ENCODE results near the gene CD164.

Gene CD164

DNA sequence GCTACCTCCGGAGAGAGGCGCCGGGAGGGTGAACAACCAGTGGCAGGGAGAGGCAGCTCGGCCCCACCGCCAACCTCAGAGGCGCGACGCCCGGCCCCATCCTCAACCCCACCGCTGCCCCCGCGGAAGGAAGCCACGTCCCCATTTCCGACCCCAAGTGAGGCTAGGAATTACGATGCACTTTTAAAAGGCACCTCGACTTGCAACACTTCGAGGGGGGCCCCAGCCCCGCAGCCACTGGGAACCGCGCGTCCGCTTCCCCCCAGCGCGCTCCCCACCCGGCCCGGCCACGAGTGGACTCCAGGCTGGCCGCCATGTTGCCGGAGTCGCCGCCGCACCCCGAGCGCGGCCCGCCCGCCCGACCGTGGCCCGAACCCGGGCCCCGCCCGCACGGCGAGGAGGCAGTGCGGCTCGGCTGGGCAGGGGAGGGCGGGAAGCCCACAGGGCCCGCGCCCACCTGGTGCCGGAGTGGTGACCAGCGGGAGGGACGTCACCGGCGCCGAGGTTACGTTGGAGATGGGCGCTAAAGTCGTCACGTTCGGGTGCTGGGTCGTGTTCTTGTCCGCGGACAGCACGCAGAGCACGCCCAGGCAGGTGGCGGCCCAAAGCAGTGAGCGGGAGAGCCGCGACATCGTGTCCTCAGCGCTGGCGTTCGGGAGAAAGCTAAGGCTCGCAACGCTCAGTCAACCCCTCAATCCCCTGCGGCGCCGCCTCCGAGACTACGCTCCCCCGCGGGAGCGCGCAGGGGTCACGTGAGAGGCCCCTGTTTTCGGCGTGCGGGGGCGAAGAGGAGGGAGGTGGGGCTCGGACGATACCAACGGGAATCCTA is at the start of gene CD164:
TSS of gene CD164 (minus strand) at position 721 of the 829 bp plus-strand sequence. CDS start at position 632, 89 bp downstream.
- peak; percentile 98 to 99 for DNase-seq
- no peak for TF ChIP-seq GATA1 (IDR thresholded peaks at IDR 0.05; ENCODE audit: low read depth, low read length)
- TF ChIP-seq POLR2A (IDR thresholded peaks at IDR 0.05; ENCODE audit: low read length): peak; percentile 98

DNA sequence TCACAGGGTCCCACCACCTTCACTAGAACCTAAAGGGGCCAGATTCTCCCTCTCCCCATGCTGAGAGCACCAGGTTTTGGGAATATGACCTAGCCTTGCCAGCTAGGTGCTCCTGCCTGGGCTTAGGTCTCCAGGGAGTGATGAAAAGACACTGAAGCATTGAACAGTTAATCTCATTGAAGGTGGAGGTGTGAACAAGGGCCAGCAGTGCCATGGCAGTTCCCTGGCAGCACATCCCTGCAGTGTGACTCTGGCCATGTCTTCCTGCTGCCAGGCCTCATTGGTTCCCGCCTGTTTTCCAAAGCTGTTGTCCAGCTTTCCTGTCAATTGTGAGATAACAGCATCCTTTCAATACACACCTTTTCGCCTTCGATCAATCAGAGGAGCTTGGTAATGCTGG is 47.2 kb upstream of the CD164 start:
- no peak for TF ChIP-seq POLR2A (IDR thresholded peaks at IDR 0.05; ENCODE audit: low read length)
- no peak for TF ChIP-seq GATA1 (IDR thresholded peaks at IDR 0.05; ENCODE audit: low read depth, low read length)

DNA sequence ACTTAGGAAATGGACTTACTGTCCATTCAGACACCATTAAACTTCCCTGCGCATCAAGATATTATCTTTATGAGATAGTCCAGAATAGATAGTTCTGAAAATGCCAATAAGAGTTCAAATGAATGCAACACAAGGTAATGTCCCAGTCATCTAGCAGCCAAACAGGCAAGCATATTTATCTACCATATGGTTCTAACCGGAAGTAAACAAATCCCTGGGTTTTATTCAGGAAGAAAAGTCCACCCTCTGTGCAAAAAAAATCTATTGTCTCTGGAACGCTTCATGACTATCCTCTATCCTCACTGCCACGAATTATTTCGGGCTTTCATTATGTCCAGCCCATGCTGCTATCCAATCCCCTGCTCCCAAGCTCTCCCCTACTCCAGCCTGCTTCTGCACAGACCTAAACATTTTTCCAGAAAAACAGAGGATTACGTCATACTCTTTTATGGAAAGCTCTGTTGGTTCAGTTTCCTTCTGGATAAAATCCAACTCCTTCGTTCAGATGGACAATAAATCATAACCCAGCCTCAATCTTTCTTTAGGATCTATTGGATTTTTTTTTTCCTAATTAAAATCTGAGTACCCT is 46.7 kb upstream of the CD164 start:
- DNase-seq: no peak
- TF ChIP-seq GATA1 (IDR thresholded peaks at IDR 0.05; ENCODE audit: low read depth, low read length): no peak
- TF ChIP-seq POLR2A (IDR thresholded peaks at IDR 0.05; ENCODE audit: low read length): no peak

More for the DNA sequence above, 47.2 kb upstream of the CD164 start:
- no peak for DNase-seq

DNA sequence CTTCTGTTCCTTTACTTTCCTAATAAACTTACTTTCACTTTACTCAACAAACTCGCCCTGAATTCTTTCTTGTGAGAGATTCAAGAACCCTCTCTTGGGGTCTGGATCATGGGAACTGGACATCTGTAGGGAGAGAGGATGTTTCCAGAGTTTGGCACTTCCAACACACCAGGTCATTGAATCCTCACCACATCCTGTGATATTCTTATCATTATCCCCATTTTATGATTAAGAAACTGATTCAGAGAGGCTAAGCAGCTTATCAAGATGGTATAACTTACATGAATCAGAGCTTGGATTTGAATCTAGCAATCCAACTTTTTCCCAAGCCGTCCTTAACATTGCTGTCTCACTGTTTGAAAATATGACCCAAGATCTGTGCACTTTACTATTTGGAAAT is 42.7 kb upstream of the CD164 start:
- no peak for DNase-seq
- no peak for TF ChIP-seq POLR2A (IDR thresholded peaks at IDR 0.05; ENCODE audit: low read length)
- TF ChIP-seq GATA1 (IDR thresholded peaks at IDR 0.05; ENCODE audit: low read depth, low read length): no peak

DNA sequence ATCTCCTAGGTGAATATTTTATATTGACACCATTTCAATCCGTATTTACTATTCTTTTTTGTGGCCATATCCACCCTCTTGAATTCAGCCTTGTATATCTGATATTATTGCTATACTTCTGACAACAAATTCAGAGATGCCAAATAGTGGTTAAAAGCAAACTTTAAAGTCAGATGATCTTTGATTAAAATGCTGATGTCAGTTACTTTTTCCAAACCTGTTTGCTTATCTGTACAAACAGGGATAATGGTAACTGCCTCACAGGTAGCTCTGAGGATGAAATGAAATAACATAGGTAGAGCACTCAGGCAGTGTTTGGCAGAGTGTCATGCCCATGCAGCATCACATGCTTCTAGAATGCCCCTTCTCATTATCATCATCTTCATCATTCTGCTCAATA is 38.9 kb upstream of the CD164 start:
- DNase-seq: no peak
- TF ChIP-seq GATA1 (IDR thresholded peaks at IDR 0.05; ENCODE audit: low read depth, low read length): no peak
- no peak for TF ChIP-seq POLR2A (IDR thresholded peaks at IDR 0.05; ENCODE audit: low read length)

DNA sequence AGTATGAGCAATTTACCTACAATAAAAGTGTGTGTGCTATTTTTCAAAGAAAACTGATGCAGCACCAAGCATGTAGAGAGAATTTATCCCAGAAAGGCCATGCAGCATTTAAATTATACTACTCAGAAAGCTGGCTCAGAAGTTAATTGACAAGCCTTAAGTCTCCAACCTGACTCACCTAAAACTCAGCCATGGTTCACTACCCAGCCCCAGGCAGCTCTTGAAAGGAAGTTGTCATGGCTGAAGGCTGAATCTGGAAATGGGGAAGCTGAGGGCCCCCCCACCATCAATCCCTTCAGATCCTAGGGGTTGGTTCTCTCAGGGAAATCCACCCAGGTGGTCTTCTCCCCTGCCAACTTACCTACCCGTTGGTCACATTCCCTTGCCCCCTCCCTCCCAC is 38.5 kb upstream of the CD164 start:
- TF ChIP-seq GATA1 (IDR thresholded peaks at IDR 0.05; ENCODE audit: low read depth, low read length) (no peak), POLR2A (IDR thresholded peaks at IDR 0.05; ENCODE audit: low read length) (no peak)
- no peak for DNase-seq

DNA sequence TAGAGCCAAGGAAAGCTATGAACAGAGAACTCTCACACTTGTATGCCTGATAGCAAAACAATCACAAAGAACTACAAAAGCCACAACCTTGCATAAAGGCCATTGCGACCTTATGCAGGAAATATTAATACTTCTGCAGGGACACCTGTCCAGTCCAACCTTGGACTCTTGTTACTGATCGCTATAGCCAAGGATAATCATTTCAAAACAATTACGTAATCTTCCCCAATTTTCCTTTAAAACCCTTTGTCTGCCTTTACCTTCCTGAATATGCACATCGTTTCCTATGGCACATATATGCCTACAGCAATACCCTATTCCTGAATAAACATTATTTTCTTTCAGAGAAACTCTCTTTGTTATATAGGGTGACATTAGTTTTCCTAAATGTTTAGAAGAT is 35.4 kb upstream of the CD164 start:
- no peak for TF ChIP-seq POLR2A (IDR thresholded peaks at IDR 0.05; ENCODE audit: low read length)
- no peak for DNase-seq

DNA sequence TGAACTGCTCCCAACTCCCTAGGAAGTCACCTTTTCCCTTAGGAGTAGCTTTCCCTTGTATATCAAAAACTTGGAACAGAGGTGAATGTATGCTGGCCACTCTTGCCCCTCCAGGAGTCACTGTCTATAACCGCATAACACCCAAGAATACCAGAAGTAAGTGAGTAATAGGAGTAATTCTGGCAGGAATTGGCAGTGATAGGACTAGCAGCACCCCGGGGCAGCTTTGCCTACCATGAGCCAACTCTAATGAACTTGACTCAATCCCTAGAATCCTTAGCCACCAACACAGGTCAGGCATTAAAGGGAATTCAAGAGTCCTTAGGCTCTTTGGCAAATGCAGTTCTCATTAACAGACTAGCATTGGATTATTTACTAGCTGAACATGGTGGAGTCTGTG is 28.8 kb upstream of the CD164 start:
- TF ChIP-seq GATA1 (IDR thresholded peaks at IDR 0.05; ENCODE audit: low read depth, low read length): no peak
- no peak for DNase-seq

DNA sequence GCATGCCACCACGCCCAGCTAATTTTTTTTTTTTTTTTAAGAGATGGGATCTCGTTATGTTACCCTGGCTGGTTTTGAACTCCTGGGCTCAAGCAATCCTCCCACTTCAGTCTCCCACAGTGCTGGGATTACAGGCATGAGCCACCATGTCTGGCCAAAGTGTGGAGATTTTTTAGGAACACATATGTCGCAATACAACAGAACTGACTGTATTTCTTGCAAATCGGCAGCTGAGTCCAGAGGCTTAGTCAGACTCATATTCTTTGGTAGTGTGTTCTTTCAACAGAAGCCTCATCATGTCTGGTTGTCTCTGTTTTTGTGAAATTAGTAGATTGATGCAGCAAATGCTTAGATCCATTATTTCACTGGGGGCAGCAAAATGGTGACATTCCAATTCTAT is 23.9 kb upstream of the CD164 start:
- DNase-seq: no peak
- TF ChIP-seq POLR2A (IDR thresholded peaks at IDR 0.05; ENCODE audit: low read length) (no peak), GATA1 (IDR thresholded peaks at IDR 0.05; ENCODE audit: low read depth, low read length) (no peak)

DNA sequence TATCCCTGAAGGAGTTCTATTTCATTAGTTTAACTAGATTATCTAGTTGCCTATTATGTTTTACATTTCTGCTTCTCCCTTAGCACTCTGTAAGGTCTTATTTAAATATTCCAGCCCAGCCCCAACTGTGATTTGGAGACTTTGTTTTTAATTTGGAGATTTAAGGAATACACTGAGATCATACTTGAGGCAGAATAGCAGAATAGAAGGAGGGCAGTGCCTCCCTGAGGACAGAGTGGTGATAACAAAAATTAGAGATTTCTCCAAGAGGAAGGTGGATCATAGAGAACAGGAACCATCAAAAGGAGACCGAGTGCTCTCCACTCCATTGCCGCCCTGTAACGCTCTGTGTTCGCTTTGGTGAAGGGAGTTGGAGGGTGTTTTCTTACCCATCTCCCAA is 14.8 kb upstream of the CD164 start:
- peak; percentile 19 to 25 for DNase-seq
- no peak for TF ChIP-seq POLR2A (IDR thresholded peaks at IDR 0.05; ENCODE audit: low read length)
- TF ChIP-seq GATA1 (IDR thresholded peaks at IDR 0.05; ENCODE audit: low read depth, low read length): no peak

DNA sequence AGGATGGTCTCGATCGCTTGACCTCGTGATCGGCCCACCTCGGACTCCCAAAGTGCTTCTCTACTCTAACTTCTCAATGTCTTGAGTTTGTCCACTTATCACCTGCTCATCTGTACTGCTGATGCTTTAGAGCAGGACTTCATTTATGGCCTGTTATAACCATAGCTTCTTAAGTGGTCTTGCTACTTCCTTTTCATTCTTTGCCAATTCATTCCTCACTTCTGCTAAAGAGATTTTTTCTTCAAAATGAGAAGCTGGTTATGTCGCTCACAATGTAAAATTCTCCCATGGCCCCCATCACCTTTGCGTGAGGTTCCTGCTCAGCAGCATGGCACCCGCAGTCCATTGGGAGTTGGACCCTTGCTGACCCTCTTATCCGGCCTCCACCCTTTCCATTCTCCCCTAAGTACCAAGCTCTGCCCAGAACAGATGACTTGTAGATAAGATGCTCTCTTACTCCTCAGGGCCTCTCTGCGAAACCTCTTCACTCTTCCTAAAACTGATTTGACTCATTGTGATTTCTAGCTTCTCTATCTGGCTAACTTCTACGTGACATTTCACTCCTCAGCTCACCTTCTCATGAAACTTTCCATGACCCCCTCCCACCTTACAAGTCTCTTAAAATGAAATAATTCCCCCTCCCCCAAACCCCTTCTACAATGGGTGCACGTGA is 13.9 kb upstream of the CD164 start:
- DNase-seq: no peak
- TF ChIP-seq GATA1 (IDR thresholded peaks at IDR 0.05; ENCODE audit: low read depth, low read length) (no peak), POLR2A (IDR thresholded peaks at IDR 0.05; ENCODE audit: low read length) (no peak)

DNA sequence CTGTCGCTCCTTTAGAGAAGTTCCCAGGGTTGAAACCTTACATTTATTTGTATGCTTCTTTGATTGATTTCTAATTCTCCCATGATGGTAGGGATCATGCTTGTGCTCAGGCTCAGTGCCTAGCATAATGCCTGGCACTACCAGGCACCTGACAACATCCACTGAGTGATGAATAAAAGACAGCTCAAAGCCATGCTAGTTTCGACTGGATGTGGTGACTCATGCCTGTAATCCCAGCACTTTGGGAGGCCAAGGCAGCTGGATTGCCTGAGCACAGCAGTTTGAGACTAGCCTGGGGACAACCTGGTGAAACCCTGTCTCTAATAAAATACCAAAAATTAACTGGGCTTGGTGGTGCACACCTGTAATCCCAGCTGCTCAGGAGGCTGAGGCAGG is 11.6 kb upstream of the CD164 start:
- no peak for DNase-seq
- TF ChIP-seq POLR2A (IDR thresholded peaks at IDR 0.05; ENCODE audit: low read length) (no peak), GATA1 (IDR thresholded peaks at IDR 0.05; ENCODE audit: low read depth, low read length) (no peak)

DNA sequence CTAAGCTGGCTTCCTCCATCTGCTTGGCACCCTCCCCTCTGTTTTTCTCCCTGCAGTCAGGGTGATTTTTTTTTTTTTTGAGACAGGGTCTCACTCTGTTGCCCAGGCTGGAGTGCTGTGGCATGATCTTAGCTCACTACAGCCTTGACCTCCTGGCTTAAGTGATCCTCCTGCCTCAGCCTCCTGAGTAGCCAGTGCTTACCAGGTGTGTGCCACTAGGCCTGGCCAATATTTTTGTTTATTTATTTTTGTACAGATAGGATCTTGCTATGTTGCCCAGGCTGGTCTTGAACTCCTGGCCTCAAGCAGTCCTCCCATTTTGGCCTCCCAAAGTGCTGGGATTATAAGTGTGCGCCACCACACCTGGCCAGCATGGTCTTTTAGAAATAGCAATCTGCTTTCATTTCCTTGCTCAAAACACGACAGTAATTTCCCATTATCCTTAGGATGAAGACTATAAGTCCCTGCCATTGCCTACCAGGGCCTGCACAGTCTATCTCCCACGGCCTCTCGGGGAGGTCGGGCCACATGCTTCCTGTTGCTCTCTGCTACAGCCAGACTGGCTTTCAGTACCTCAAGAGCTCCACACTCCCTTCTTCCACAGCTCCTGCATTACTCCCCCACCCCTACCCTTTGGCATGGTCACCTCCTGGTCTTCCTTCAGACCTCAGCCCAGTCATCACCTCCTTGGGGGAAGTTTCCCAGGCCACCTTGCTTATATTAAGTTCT is 11.1 kb upstream of the CD164 start:
- DNase-seq: no peak
- TF ChIP-seq POLR2A (IDR thresholded peaks at IDR 0.05; ENCODE audit: low read length): no peak
- TF ChIP-seq GATA1 (IDR thresholded peaks at IDR 0.05; ENCODE audit: low read depth, low read length): no peak

DNA sequence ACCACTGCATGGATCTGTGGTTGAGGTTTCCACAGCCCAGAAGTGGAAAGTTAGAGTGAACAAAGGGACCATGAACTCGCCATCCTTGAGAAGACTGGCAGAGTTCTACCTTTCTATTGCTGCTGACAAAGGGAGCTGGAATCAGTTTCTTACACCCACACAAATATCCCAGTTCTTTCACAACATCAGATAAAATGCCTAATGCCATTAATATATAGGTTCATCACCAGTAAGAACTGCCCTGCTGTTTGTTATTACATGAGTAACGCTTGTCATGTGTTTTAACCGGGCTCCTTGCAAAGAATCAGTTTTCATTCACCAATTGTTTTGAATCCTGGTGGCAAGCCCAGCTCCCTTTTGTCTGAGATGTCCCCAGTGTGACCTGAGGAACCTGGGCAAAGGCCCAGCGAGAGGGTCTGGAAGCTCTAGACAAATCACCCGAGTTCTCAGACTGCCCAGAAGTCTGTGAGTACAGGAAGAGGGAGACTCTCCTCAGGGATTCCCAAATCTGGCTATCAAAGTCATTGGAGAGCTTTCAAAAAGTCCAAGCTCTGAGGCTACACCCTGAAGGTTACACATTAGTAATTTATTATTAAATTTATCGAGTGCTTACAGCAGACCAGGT is 7.5 kb upstream of the CD164 start:
- TF ChIP-seq GATA1 (IDR thresholded peaks at IDR 0.05; ENCODE audit: low read depth, low read length): no peak
- TF ChIP-seq POLR2A (IDR thresholded peaks at IDR 0.05; ENCODE audit: low read length): no peak
- no peak for DNase-seq

Measured in erythroblast (primary cell).